PC-9 (cell line): ENCODE measurements around the gene PKNOX2.

Source experiments
- EZH2 ChIP-seq: fragments of 200-600 bp; sonication (generic); IDR thresholded peaks from 2 replicates; pipeline ENCODE4 v1.8.0; 2017; ENCODE audit warnings: antibody characterized with exemption, low read depth
- TF ChIP-seq, protein P1 (sequence below): fragments of 200-600 bp; sonication (generic); conservative IDR thresholded peaks from 2 replicates; pipeline ENCODE4 v1.6.1; 2017; ENCODE audit warnings: mixed run types, antibody characterized with exemption, mild to moderate bottlenecking, moderate library complexity

DNA sequence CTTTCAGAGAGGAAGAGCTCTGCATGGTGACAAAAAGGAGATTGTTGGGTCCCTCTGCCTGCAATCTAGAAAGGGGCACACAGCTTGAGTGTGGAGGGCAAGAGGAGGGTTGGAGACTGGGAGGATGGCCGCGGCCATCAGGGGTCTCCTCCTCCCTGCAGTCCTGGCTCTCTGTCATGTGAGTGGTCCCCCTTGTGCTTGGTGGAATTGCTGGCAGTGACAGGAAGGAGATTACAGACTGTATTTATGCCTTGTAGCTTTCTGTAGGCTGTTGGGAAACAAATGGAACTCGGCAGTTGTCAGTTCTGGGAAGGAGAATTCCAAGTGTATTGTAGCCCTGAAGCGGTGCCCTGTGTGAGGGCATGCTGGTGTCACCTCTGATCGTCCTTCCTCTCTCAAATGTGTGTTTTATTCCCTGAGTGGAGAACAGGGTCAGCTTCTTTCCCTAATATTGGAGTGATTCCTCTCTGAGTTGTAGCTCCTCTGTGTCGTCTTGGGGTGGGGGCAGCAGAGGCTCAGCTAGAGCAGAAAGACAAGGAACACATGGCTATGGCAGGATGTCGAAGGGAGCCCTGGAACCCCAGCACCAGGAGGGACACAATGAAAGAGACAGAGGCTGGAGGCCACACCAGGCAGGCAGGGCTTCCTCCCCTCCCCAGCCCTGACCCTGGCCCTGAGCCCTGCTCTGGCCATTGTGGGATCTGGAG, 163.1 kb downstream of the PKNOX2 start:
- TF ChIP-seq, protein P1, sequence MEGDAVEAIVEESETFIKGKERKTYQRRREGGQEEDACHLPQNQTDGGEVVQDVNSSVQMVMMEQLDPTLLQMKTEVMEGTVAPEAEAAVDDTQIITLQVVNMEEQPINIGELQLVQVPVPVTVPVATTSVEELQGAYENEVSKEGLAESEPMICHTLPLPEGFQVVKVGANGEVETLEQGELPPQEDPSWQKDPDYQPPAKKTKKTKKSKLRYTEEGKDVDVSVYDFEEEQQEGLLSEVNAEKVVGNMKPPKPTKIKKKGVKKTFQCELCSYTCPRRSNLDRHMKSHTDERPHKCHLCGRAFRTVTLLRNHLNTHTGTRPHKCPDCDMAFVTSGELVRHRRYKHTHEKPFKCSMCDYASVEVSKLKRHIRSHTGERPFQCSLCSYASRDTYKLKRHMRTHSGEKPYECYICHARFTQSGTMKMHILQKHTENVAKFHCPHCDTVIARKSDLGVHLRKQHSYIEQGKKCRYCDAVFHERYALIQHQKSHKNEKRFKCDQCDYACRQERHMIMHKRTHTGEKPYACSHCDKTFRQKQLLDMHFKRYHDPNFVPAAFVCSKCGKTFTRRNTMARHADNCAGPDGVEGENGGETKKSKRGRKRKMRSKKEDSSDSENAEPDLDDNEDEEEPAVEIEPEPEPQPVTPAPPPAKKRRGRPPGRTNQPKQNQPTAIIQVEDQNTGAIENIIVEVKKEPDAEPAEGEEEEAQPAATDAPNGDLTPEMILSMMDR = no peak
- TF ChIP-seq EZH2 = no peak
